GM12873 (cell line): ENCODE results near the gene GARIN5B.

Experiments
- TF ChIP-seq, protein P1 (sequence below): IDR thresholded peaks from 2 replicates; pipeline ENCODE4 v1.5.1; 2012; ENCODE audit warnings: low read depth, mild to moderate bottlenecking, moderate library complexity, low read length, control low read depth; ENCODE audit not compliant: insufficient read depth; ENCODE audit errors: missing control alignments

The GARIN5B gene

DNA sequence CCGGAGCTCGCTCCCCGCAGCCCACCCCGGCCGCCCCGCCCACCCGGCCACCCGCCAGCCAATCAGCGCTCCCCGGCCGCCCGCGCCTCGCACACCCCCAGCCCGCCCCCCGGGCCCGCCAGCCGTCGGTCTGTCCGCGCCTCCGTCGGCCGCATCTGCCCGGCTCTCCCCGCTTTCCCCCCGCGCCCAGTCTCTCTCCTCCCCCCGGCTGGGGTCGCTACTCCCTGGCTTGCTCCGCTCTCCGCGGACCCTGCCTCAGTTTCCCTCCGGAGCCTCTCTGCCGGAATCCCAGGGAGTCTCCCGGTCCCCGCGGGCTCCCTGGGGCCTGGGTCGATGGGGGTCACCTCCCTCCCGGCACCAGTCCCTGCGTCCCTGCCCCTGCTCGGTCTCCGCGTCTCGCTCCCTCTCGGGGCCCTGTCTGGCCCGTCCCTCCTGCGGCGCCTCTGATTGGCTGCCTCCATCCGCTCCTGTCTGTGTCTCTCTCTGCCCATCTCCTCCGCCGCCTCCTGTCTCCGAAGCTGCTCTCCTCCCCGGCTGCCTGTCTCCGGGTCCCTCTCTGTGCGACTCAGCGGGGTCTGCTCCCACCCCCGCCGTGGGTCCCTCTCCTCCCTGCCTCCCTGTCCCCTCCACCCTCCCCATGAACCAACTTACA, 6.7 kb upstream of the GARIN5B start:
- TF ChIP-seq, protein P1, sequence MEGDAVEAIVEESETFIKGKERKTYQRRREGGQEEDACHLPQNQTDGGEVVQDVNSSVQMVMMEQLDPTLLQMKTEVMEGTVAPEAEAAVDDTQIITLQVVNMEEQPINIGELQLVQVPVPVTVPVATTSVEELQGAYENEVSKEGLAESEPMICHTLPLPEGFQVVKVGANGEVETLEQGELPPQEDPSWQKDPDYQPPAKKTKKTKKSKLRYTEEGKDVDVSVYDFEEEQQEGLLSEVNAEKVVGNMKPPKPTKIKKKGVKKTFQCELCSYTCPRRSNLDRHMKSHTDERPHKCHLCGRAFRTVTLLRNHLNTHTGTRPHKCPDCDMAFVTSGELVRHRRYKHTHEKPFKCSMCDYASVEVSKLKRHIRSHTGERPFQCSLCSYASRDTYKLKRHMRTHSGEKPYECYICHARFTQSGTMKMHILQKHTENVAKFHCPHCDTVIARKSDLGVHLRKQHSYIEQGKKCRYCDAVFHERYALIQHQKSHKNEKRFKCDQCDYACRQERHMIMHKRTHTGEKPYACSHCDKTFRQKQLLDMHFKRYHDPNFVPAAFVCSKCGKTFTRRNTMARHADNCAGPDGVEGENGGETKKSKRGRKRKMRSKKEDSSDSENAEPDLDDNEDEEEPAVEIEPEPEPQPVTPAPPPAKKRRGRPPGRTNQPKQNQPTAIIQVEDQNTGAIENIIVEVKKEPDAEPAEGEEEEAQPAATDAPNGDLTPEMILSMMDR, result no peak

DNA sequence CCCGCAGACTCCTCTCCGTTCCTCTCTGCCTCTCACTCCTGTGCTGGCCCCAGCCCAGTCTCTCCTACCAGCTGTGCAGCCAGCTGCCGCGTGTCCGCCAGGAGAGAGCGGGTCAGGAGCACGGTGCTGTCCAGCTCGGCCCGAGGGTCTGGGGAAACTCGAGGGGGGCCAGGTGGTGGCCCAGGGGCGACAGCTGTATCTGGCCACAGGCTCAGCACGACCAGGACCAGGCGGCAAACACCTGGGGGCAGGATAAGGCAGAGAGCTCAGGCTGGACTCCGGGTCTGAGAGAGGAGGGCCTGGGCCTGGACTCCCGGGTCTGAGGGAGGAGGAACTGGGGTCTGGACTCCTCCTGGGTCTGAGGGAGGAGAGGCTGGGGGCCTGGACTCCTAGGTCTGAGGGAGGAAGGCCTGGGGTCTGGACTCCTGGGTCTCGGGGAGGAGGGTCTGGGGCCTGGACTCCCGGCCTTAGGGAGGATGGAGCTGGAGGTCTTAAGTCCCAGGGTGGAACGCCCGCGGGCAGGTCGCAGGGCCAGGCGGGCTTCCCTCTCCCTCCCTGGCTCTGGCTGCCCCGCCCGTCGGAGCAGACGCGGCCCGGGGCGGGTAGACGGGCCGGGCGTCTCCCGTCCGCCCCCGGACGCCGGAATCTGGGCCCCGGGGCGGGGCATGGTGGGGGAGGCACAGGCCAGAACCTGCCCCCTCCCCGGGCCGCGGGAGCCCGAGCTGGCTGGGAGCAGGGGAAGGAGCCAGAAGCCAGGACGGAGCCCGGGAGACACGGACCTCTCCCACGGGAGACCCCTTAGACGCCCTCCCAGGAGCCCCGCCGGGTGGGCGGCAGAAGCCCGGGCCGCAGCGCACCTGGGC, 5.9 kb upstream of the GARIN5B start:
- TF ChIP-seq, protein P1, result no peak

DNA sequence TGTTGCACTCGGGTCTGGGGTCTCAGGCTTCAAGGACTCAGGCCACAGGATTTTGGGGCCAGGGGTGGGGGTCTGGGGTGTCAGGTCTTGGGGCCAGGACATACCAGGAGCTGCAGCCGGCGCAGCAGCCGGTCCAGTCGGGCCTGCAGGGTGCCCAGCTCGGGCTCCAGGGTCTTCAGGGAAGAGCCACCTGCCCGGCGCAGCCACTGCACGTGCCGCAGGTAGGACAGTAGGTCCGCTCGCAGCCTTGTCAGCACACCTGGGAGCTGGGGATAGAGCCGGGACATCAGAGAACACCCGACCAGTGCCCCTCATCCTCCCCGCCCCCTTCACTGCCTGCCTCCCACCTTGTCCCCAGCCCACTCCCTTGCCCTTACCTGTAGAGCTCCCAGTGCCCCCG, 5.0 kb upstream of the GARIN5B start:
- TF ChIP-seq, protein P1, result no peak

DNA sequence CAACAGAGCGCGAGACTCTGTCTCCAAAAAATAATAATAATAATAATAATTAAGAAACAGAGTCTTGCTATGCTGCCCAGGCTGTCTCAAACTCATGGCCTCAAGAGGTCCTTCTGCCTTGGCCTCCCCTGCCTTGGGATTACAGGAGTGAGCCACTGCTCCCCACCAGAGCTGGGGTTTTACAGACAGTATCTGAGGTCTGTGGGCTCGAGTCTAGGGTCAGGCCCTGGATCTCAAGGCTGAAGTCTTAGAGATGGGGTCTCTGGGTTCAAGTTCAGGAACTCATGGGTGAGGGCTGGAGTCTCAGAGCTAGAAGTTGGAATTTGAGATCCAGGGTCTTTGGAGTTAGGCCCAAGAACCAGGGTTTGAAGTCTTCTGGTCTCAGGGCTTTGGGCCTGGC, 3.7 kb upstream of the GARIN5B start:
- TF ChIP-seq, protein P1, result no peak

DNA sequence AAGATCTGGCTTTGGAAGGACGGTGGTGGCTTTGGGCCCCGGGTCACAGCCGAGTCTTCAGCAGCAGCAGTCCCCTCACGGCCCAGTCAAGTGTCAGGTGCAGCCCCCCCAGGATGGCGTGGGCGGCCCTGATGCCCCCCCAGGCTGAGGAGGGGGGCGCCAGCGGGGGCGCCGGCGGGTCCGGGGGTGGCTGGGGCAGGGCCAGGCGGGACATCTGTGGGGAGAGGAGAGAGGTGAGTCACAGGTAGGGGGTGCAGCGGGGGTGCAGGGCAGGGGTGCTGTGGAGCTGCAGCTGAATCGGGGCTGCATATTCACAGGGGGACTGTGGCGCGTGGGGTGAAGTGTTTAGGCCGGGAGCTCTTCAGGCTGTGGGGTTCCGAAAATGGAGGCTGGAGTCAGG, 2.9 kb upstream of the GARIN5B start:
- TF ChIP-seq, protein P1, result no peak

DNA sequence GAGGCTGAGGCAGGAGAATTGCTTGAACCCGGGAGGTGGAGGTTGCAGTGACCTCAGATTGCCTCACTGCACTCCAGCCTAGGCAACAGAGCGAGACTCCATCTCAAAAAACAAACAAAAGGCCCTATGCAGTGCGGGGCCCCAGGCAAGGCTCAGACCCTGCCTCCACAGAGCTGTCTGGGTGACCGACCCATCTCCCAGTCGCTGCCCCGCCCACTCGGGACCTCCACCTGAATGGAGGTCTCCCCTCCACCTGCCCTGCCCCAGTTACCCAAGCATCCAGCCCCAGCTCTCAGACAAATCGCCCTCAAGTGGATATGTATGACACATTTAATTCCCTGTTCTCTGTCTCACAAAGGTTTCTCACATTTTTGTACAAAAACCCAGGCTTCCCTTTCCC, 2.2 kb upstream of the GARIN5B start:
- TF ChIP-seq, protein P1, result no peak

DNA sequence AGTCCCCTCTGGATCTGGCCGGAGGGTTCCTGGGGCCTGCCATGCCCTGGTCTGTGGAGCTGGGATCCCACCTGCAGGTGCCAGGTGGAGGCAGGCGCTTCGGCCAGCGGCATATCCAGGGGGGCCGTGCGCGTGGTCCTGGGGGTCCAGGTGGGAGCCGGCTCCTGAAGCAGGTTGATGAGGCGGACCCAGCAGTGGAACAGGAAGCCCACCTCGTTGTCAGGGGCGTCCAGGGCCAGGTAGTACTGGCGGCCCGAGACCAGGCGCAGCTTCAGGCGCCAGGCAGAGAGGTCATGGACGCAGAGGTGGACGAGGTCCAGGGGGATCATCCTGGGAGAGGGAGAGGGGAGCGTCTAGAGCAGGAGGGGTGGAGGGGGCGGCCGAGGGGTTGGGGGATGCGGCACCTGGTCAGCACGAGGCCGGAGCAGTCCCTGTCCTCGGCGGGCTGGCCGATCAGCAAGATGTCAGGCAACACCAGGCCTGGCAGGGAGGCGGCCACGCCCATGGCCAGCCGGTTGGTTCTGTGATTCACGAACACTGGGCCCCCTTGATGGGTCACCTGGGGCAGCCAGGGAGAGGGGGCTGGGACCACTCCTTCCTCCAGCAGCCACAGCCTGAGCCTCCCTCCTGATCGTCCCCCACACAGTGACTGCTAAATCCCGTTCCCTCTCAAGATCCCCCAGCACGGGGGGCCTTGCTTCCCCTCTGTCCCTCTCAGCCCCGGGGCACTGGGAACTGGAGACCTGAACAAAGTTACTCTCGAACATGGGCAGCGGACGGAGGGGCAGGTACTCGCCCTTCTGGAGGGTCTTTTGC, 678 bp downstream of the GARIN5B start:
- TF ChIP-seq, protein P1, result no peak
